HEK293T (cell line): Measurements from ENCODE around the gene CISD3.

Experiments used
- FOXA1 ChIP-seq: fragments of 450-650 bp; IDR thresholded peaks from 2 replicates; pipeline ENCODE4 v1.6.1; 2016; ENCODE audit warnings: mild to moderate bottlenecking
- SP1 ChIP-seq: fragments of 450-650 bp; IDR thresholded peaks from 2 replicates; pipeline ENCODE4 v1.6.1; 2017

GRCh38 chr17:38740806-38741205 lies 10.7 kb downstream of the CISD3 start:
- no peak for TF ChIP-seq FOXA1
- TF ChIP-seq SP1, result no peak
